Measurements from ENCODE around the gene CALD1.

Gene CALD1

DNA sequence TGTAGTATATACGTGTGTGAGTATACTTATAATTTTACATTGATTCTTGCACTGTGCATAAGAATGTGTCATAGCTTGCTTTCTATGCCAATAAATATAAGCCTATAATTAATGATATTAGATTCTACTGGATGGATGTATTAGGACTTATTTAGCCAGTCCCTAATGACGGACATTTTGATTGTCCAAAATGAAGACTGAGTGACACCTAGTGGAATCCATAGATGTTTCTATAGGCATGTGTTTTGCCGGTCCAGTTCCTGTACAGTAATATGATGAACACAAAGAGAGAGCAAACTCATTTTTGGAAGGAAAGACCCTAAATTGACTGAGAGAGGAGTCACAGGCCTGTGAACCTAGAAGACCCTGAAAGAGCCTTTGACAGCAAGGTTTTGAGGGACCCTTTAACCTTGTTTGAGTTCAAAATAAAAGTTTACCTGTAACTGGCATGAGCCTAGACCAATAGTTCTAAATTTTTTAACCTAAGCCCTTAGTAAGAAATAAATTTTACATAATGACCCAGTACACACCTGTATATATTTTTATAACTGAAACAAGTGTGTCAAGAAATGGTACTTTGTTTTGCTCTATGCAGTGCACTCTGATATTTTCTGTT, 164.5 kb downstream of the CALD1 start:
- no peaks in the 10 kb centered on the region for H3K9me3 ChIP-seq (ENCODE audit: control insufficient read depth, low read length)
- H3K27me3 ChIP-seq (replicated peaks; ENCODE audit: control insufficient read depth, insufficient read depth, low read length), result no peaks in the 10 kb centered on the region
- peaks cover 67% of the 10 kb centered on the region for H3K36me3 ChIP-seq (ENCODE audit: control insufficient read depth, insufficient read depth, low read length, severe bottlenecking)
- DNase-seq (ENCODE audit: low read depth), result no peak
- no peak overlapping the region for H3K9ac ChIP-seq (ENCODE audit: low read length)
- H3K4me3 ChIP-seq (ENCODE audit: low read length), result no peak overlapping the region
- peaks cover 45% of the 10 kb centered on the region for H3K4me1 ChIP-seq (ENCODE audit: control insufficient read depth, insufficient read depth, low read length)

DNA sequence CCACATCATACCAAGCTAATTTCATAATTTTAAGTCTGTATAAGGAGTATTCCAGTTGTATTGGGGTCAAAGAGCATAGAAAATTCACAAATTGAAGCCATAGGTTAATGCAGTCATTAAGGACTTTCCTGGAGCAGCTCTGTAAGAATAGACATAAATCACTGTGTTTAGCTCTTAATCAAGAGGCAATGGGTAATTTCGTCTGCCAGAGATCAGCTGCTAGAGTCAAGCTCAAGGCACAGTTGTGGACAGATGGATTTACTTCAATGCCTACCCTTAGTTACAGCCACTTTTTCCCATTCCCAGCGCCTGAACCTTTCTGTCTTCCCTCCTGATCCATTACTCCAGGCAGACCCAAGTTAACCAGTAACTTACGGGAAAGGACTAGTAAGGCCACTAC, 166.3 kb downstream of the CALD1 start:
- Histone ChIP-seq H3K9me3 (ENCODE audit: control insufficient read depth, low read length) (no peaks in the 10 kb centered on the region), H3K36me3 (ENCODE audit: control insufficient read depth, insufficient read depth, low read length, severe bottlenecking) (peaks cover 68% of the 10 kb centered on the region), H3K4me3 (ENCODE audit: low read length) (no peak overlapping the region), H3K9ac (ENCODE audit: low read length) (no peak overlapping the region), H3K27me3 (replicated peaks; ENCODE audit: control insufficient read depth, insufficient read depth, low read length) (no peaks in the 10 kb centered on the region), H3K4me1 (ENCODE audit: control insufficient read depth, insufficient read depth, low read length) (peaks cover 53% of the 10 kb centered on the region)
- DNase-seq (ENCODE audit: low read depth), result no peak

DNA sequence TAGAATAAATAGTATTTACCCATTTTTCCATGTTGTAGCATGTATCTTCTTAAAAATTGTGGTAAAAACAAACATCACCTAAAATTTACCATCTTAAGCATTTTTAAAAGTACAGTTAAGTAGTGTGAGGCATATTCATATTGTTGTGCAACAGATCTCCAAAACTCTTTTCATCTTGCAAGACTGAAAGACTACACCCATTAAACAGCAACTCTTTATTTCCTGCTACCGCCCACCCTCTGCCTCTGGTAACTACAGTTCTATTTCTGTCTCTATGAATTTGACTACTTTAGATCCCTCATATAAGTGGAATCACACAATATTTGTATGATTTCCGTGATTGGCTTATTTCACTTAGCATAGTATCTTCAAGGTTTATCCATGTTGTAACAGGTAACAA, 166.8 kb downstream of the CALD1 start:
- Histone ChIP-seq H3K9me3 (ENCODE audit: control insufficient read depth, low read length) (no peaks in the 10 kb centered on the region), H3K36me3 (ENCODE audit: control insufficient read depth, insufficient read depth, low read length, severe bottlenecking) (peaks cover 69% of the 10 kb centered on the region), H3K9ac (ENCODE audit: low read length) (no peak overlapping the region), H3K4me3 (ENCODE audit: low read length) (no peak overlapping the region), H3K4me1 (ENCODE audit: control insufficient read depth, insufficient read depth, low read length) (peaks cover 48% of the 10 kb centered on the region), H3K27me3 (replicated peaks; ENCODE audit: control insufficient read depth, insufficient read depth, low read length) (no peaks in the 10 kb centered on the region)
- peak; percentile 82 for DNase-seq (ENCODE audit: low read depth)

DNA sequence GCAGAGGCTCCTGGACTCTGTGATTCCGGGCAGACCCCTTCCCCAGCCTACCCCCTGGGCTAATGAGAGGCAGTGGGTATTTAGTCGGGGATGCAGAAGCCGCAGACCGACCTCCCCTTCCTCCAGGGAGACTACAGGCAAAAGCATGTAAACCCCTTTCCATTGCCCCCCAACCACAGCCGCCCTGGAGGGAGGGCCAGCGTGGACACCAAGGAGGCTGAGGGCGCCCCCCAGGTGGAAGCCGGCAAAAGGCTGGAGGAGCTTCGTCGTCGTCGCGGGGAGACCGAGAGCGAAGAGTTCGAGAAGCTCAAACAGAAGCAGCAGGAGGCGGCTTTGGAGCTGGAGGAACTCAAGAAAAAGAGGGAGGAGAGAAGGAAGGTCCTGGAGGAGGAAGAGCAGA, 167.9 kb downstream of the CALD1 start:
- H3K4me1 ChIP-seq (ENCODE audit: control insufficient read depth, insufficient read depth, low read length), result peaks cover 38% of the 10 kb centered on the region
- H3K27me3 ChIP-seq (replicated peaks; ENCODE audit: control insufficient read depth, insufficient read depth, low read length), result no peaks in the 10 kb centered on the region
- H3K36me3 ChIP-seq (ENCODE audit: control insufficient read depth, insufficient read depth, low read length, severe bottlenecking), result peaks cover 73% of the 10 kb centered on the region
- H3K9ac ChIP-seq (ENCODE audit: low read length), result no peak overlapping the region
- no peak overlapping the region for H3K4me3 ChIP-seq (ENCODE audit: low read length)
- DNase-seq (ENCODE audit: low read depth), result no peak
- no peaks in the 10 kb centered on the region for H3K9me3 ChIP-seq (ENCODE audit: control insufficient read depth, low read length)

DNA sequence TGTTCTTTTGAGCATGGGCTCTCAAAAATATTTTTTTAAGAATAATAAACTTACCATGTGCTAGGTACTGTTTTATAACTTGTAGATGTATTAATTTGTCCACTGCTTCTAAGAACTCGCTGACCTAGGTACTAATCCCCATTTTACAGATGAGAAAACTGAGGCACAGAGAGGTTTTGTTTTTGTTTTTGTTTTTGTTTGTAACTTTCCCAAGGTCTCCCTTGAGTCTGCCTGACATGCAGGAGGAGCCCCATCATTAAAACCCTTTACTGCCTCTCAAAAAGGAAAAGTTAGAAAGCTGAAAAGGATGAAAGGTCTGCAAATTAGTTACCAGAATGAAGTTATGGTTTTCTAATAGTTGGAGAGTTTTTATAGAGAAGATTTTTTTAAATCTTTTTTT, 168.4 kb downstream of the CALD1 start:
- DNase-seq (ENCODE audit: low read depth), result no peak
- no peak overlapping the region for H3K9ac ChIP-seq (ENCODE audit: low read length)
- no peaks in the 10 kb centered on the region for H3K9me3 ChIP-seq (ENCODE audit: control insufficient read depth, low read length)
- H3K27me3 ChIP-seq (replicated peaks; ENCODE audit: control insufficient read depth, insufficient read depth, low read length), result no peaks in the 10 kb centered on the region
- no peak overlapping the region for H3K4me3 ChIP-seq (ENCODE audit: low read length)
- peaks cover 73% of the 10 kb centered on the region for H3K36me3 ChIP-seq (ENCODE audit: control insufficient read depth, insufficient read depth, low read length, severe bottlenecking)
- peaks cover 38% of the 10 kb centered on the region for H3K4me1 ChIP-seq (ENCODE audit: control insufficient read depth, insufficient read depth, low read length)

DNA sequence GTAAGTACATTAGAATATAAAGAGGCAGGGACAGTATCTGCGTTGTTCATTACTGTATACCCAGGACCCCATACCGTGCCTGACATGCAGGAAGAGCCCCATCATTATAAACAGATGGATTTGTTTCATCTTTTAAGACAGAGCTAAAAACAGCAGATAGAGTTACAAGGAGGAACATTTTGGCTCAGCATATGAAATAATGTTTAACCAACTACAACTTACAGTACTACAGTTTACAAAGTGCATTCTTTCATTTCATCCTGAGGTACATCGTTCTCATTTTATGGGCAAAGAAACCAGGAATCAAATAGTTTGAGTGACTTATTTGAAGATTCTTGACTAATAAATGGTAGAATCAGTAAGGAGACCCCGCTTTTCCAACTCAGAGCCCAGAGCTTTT, 168.8 kb downstream of the CALD1 start:
- Histone ChIP-seq H3K4me1 (ENCODE audit: control insufficient read depth, insufficient read depth, low read length) (peaks cover 38% of the 10 kb centered on the region), H3K9me3 (ENCODE audit: control insufficient read depth, low read length) (no peaks in the 10 kb centered on the region), H3K4me3 (ENCODE audit: low read length) (no peak overlapping the region), H3K27me3 (replicated peaks; ENCODE audit: control insufficient read depth, insufficient read depth, low read length) (no peaks in the 10 kb centered on the region), H3K36me3 (ENCODE audit: control insufficient read depth, insufficient read depth, low read length, severe bottlenecking) (peaks cover 75% of the 10 kb centered on the region), H3K9ac (ENCODE audit: low read length) (peak overlapping the region; percentile 78)
- peak; percentile 45 for DNase-seq (ENCODE audit: low read depth)

DNA sequence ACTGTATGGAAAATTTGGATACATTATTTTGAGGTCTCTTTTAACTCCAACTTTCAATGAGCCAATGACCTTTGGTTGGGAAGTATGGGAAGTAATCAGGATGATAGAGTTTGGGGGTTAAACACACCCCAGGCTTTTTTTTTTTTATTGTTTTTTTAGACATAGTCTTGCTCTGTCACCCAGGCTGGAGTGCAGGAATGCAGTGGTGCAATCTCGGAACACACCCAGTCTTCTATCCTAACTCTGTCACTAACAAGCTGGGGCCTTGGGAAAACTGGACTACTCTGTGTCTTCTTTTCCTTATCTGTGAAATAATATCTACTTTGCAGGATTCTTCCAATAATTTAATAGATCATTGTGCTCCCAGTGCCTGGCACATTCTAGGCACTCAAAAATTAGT, 169.3 kb downstream of the CALD1 start:
- H3K36me3 ChIP-seq (ENCODE audit: control insufficient read depth, insufficient read depth, low read length, severe bottlenecking), result peaks cover 75% of the 10 kb centered on the region
- peak; percentile 76 for DNase-seq (ENCODE audit: low read depth)
- H3K4me3 ChIP-seq (ENCODE audit: low read length), result peak overlapping the region; percentile 25
- H3K27me3 ChIP-seq (replicated peaks; ENCODE audit: control insufficient read depth, insufficient read depth, low read length), result no peaks in the 10 kb centered on the region
- H3K9me3 ChIP-seq (ENCODE audit: control insufficient read depth, low read length), result no peaks in the 10 kb centered on the region
- peak overlapping the region; percentile 78 for H3K9ac ChIP-seq (ENCODE audit: low read length)
- H3K4me1 ChIP-seq (ENCODE audit: control insufficient read depth, insufficient read depth, low read length), result peaks cover 38% of the 10 kb centered on the region

DNA sequence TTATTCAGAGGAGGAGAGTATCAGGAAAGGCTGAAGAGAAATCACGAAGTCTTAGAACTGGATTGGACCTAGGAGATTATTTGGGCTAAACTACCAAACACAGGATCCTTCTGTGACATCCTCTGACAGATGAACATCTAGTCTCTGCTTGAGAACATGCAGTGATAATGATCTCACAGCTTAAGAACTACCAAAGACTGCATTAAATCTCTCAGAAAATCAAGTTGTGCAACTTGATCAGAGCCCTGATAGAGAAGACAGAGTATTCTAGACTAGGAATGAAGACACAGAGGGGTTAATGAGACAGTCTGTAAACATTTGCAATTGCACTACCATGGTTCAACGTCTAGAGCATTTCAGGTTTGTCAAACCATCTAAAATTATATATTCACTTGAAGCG, 169.7 kb downstream of the CALD1 start:
- Histone ChIP-seq H3K9ac (ENCODE audit: low read length) (peak overlapping the region; percentile 78), H3K9me3 (ENCODE audit: control insufficient read depth, low read length) (no peaks in the 10 kb centered on the region), H3K4me3 (ENCODE audit: low read length) (peak overlapping the region; percentile 25), H3K4me1 (ENCODE audit: control insufficient read depth, insufficient read depth, low read length) (peaks cover 38% of the 10 kb centered on the region), H3K27me3 (replicated peaks; ENCODE audit: control insufficient read depth, insufficient read depth, low read length) (no peaks in the 10 kb centered on the region), H3K36me3 (ENCODE audit: control insufficient read depth, insufficient read depth, low read length, severe bottlenecking) (peaks cover 75% of the 10 kb centered on the region)
- peak; percentile 39 for DNase-seq (ENCODE audit: low read depth)

DNA sequence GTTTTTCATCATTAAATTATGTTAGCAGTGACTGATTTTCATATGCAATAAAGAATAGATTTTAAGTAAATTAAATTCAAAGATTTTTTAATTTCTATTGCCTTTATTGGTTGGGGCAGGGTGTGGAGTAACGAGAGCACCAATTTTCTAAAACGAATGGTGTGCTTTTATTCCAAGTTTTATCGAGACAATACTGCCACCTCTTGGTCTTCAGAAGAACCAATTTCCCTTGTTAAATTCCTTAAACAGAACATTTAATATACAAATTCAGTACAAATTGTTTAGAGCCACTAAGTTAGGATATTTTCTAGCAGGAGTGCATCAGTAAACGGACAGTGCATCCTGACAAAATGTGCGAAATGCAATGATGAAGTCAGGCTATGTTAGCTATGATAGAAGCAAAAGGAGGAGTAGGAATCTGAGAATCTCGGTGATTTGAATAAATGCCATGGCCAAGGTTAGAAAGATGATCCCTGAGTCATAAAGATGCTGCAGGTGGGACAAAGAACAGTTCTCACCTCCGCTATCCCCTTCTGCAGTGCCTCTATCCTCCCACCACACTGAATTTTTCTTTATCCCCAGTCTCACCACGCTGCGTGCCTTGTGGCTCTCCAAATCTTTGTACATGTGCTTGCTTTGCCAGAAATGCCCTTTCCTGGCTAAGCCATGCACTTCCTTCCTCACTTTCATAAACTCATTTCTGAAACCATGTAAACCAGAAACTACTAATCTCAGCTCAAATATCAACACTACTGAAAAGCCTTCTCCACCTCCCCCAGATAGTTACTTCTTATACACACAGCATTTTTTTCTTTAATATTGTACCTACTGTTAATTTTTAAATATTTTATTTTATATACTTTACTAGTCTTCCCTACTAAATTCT, 175.0 kb downstream of the CALD1 start:
- no peaks in the 10 kb centered on the region for H3K27me3 ChIP-seq (replicated peaks; ENCODE audit: control insufficient read depth, insufficient read depth, low read length)
- DNase-seq (ENCODE audit: low read depth), result peak; percentile 77
- H3K9me3 ChIP-seq (ENCODE audit: control insufficient read depth, low read length), result no peaks in the 10 kb centered on the region
- H3K9ac ChIP-seq (ENCODE audit: low read length), result peak overlapping the region; percentile 37
- H3K4me3 ChIP-seq (ENCODE audit: low read length), result no peak overlapping the region
- H3K4me1 ChIP-seq (ENCODE audit: control insufficient read depth, insufficient read depth, low read length), result peaks cover 9% of the 10 kb centered on the region
- peaks cover 98% of the 10 kb centered on the region for H3K36me3 ChIP-seq (ENCODE audit: control insufficient read depth, insufficient read depth, low read length, severe bottlenecking)

DNA sequence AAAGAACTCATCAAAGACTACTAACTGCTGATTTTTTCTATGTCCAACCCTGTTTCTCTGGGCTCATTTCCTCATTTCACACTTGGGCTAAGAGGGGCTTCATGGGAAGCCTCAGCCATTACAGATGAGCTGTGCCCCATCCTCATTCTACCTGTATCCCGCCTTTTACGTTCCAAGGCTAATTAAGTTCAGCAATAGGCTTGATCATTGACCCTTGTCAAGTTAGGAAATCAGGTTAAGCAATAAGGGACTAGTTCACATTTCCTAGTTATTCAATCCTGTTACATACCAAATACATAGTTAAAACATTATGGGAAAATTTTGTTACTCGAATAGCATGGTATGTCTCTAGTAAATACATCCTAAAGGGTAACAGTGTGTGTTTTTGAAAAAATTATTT, 177.6 kb downstream of the CALD1 start:
- Histone ChIP-seq H3K27me3 (replicated peaks; ENCODE audit: control insufficient read depth, insufficient read depth, low read length) (no peaks in the 10 kb centered on the region), H3K9ac (ENCODE audit: low read length) (no peak overlapping the region), H3K4me1 (ENCODE audit: control insufficient read depth, insufficient read depth, low read length) (peaks cover 9% of the 10 kb centered on the region), H3K9me3 (ENCODE audit: control insufficient read depth, low read length) (no peaks in the 10 kb centered on the region), H3K4me3 (ENCODE audit: low read length) (no peak overlapping the region), H3K36me3 (ENCODE audit: control insufficient read depth, insufficient read depth, low read length, severe bottlenecking) (peaks cover 98% of the 10 kb centered on the region)
- DNase-seq (ENCODE audit: low read depth), result no peak

DNA sequence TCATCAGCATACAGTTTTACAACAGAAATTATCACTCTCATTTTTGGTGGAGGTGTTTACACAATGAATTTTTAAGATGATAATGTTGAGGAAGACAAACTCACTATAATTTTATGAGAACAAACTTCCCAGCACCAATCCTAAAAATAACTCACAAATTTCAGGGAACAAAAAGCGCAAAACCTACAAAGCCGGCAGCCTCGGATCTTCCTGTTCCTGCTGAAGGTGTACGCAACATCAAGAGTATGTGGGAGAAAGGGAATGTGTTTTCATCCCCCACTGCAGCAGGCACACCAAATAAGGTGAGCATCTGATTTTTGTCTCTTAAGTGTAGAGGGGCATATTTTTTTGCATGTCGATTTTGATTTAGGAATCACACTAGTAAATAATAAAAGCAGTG, 180.4 kb downstream of the CALD1 start:
- H3K9ac ChIP-seq (ENCODE audit: low read length), result no peak overlapping the region
- peaks cover 99% of the 10 kb centered on the region for H3K36me3 ChIP-seq (ENCODE audit: control insufficient read depth, insufficient read depth, low read length, severe bottlenecking)
- H3K4me3 ChIP-seq (ENCODE audit: low read length), result no peak overlapping the region
- H3K27me3 ChIP-seq (replicated peaks; ENCODE audit: control insufficient read depth, insufficient read depth, low read length), result no peaks in the 10 kb centered on the region
- no peaks in the 10 kb centered on the region for H3K9me3 ChIP-seq (ENCODE audit: control insufficient read depth, low read length)
- no peak for DNase-seq (ENCODE audit: low read depth)
- peaks cover 26% of the 10 kb centered on the region for H3K4me1 ChIP-seq (ENCODE audit: control insufficient read depth, insufficient read depth, low read length)
